NOMO-1 treated with dmso at 0.1 percent for 144 hours (cell line): ENCODE results near the gene CTLA4.

Source experiments
- DNase-seq: peaks from one replicate; lab custom pipeline; 2025; ENCODE audit not compliant: unreplicated experiment; lab: John Stamatoyannopoulos, UW

Gene CTLA4

GRCh38 chr2:203889944-203890343 is 22.4 kb downstream of the CTLA4 start:
- DNase-seq: no peak

GRCh38 chr2:203890733-203891132 is 23.2 kb downstream of the CTLA4 start:
- DNase-seq: no peak

- peak; percentile 4 for DNase-seq
These were observed 23.9 kb downstream of the CTLA4 start for GRCh38 chr2:203891474-203891873.

GRCh38 chr2:203892207-203892606 is 24.6 kb downstream of the CTLA4 start:
- no peak for DNase-seq

- no peak for DNase-seq
These were observed 25.8 kb downstream of the CTLA4 start for GRCh38 chr2:203893401-203893800.

- no peak for DNase-seq
These were observed 26.3 kb downstream of the CTLA4 start for GRCh38 chr2:203893840-203894239.

GRCh38 chr2:203894262-203894661 is 26.7 kb downstream of the CTLA4 start:
- DNase-seq: no peak

- peak; percentile 39 for DNase-seq
These were observed 30.0 kb downstream of the CTLA4 start for GRCh38 chr2:203897544-203897943.

- DNase-seq: no peak
These were observed 31.1 kb downstream of the CTLA4 start for GRCh38 chr2:203898657-203899056.

GRCh38 chr2:203900253-203900652 is 32.7 kb downstream of the CTLA4 start:
- no peak for DNase-seq

- no peak for DNase-seq
These were observed 36.5 kb downstream of the CTLA4 start for GRCh38 chr2:203904022-203904421.

- DNase-seq: no peak
These were observed 38.1 kb downstream of the CTLA4 start for GRCh38 chr2:203905656-203906055.

GRCh38 chr2:203908066-203908796 is 40.7 kb downstream of the CTLA4 start:
- peak; percentile 33 for DNase-seq

GRCh38 chr2:203908797-203909185 is 41.2 kb downstream of the CTLA4 start:
- DNase-seq: no peak

- DNase-seq: peak; percentile 1
These were observed 41.8 kb downstream of the CTLA4 start for GRCh38 chr2:203909261-203909967.

GRCh38 chr2:203909974-203910373 is 42.4 kb downstream of the CTLA4 start:
- DNase-seq: no peak

GRCh38 chr2:203913947-203914346 is 46.4 kb downstream of the CTLA4 start:
- peak; percentile 63 for DNase-seq

GRCh38 chr2:203914546-203915182 is 47.1 kb downstream of the CTLA4 start:
- DNase-seq: peak; percentile 59

GRCh38 chr2:203915256-203915655 is 47.7 kb downstream of the CTLA4 start:
- DNase-seq: no peak

- DNase-seq: no peak
These were observed 49.2 kb downstream of the CTLA4 start for GRCh38 chr2:203916756-203917155.

- DNase-seq: no peak
These were observed 50.7 kb downstream of the CTLA4 start for GRCh38 chr2:203918264-203918663.

- no peak for DNase-seq
These were observed 51.3 kb downstream of the CTLA4 start for GRCh38 chr2:203918839-203919238.
